BJ (cell line): ENCODE data around the gene MAPKAP1. TPM values are rescaled to one million over a fixed set of nuclear protein-coding genes. Genes with fewer than 3 reads are reported as not detected.
A peak's percentile ranks its signal among the peaks of the same experiment; 100 is the strongest.

Experiments
- CTCF ChIA-PET: fragments of 350-600 bp; formaldehyde crosslinking; extraction: SDS; loops from one replicate; lab custom pipeline; 2021; ENCODE audit warnings: antibody characterized with exemption, inconsistent platforms; lab: Yijun Ruan, JAX
- POLR2A ChIA-PET: fragments of 300-600 bp; sonication (Branson Sonifier 250); formaldehyde crosslinking; extraction: SDS; loops from one replicate; lab custom pipeline; 2021; ENCODE audit warnings: antibody characterized with exemption; lab: Charles Lee
- DNase-seq: peaks from one replicate; pipeline ENCODE4 v3.0.0-alpha.2; 2011; ENCODE audit warnings: low read depth
- H3K27me3 ChIP-seq: 2 replicates; pipeline ENCODE4 v1.6.0; 2011; ENCODE audit warnings: low read length; ENCODE audit not compliant: control insufficient read depth, insufficient read depth
- H3K36me3 ChIP-seq: 2 replicates; pipeline ENCODE4 v1.5.1; 2011; ENCODE audit warnings: low read length; ENCODE audit not compliant: control insufficient read depth, insufficient read depth
- H3K4me3 ChIP-seq: 2 replicates; pipeline ENCODE4 v1.5.1; 2011; ENCODE audit warnings: low read depth, mild to moderate bottlenecking, control low read depth, low read length
- polyA plus RNA-seq: library from polyadenylated mRNA; depleted of rRNA; stranded (reverse); fragments of >200 nt; gene quantifications from 2 replicates; pipeline ENCODE4 v1.2.3, GENCODE V29; 2011
- TF ChIP-seq, protein P1 (sequence below): IDR thresholded peaks from 2 replicates; pipeline ENCODE4 v1.5.1; 2011; ENCODE audit warnings: low read depth, mild to moderate bottlenecking, control low read depth, inconsistent platforms, low read length, moderate library complexity; ENCODE audit not compliant: insufficient read depth

The MAPKAP1 gene
- polyA plus RNA-seq, 1 experiment = 113 TPM

DNA sequence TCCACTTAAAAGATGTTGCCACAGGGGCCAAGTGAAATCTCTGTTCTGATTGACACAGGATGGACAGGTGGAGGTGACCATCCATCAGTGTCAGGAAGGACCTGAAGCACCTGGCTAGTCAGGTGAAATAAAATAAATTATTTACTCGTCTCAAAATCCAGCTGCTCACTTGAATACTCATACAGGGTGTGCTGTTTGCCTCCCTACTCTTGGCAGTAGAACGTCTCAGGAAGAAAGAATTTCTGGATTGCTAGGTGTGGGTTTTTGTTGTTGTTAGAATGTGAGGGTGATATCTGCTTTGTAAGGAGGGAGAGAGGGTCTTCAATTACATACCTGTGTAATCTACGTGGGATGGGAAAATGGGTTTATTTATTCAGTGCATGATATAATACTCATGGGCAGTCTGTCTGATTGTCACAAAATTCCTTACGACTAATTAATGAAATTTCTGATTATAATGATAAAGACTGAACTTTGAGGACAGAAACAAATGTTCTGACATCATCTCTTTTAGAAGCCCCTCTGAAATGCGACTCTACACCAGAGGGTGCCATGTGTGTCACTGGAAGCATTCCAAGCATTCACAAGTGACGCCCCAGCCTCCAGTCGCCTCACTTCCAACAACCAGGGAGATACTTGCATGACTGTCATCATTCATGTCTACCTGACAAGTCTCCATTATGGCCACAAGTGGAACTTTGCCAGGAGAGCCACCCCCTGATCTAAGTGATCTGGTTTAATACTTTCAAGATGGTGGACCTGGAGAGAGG lies 227.0 kb downstream of the MAPKAP1 start:
- CTCF ChIA-PET = no interaction called here
- TF ChIP-seq, protein P1, sequence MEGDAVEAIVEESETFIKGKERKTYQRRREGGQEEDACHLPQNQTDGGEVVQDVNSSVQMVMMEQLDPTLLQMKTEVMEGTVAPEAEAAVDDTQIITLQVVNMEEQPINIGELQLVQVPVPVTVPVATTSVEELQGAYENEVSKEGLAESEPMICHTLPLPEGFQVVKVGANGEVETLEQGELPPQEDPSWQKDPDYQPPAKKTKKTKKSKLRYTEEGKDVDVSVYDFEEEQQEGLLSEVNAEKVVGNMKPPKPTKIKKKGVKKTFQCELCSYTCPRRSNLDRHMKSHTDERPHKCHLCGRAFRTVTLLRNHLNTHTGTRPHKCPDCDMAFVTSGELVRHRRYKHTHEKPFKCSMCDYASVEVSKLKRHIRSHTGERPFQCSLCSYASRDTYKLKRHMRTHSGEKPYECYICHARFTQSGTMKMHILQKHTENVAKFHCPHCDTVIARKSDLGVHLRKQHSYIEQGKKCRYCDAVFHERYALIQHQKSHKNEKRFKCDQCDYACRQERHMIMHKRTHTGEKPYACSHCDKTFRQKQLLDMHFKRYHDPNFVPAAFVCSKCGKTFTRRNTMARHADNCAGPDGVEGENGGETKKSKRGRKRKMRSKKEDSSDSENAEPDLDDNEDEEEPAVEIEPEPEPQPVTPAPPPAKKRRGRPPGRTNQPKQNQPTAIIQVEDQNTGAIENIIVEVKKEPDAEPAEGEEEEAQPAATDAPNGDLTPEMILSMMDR = no peak
- H3K36me3 ChIP-seq = peaks cover 3% of the 10 kb centered on the region
- no peak overlapping the region for H3K4me3 ChIP-seq
- no peaks in the 10 kb centered on the region for H3K27me3 ChIP-seq
- POLR2A ChIA-PET = no interaction called here
- DNase-seq = no peak

DNA sequence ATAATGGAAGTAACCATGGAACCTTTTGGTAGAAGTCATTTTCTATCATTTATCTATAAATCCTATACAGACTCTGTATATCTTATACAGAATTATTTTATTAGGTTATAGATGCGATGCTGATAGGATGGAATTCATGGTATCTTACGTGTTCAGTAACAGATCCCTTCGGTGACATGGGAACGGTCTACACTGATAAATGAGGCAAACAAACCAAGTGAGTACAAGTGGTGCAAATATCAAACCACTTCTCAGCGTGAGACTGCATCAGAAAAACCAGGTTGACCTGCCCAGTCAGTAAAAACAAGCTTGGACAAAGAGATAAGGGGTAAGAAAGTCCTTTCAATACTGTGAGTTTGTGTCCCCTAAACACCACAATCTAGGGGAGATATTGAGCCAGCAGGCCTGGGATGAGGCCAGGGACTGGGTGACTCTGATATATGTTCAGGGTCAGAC lies 229.9 kb downstream of the MAPKAP1 start:
- Histone ChIP-seq H3K27me3 (no peaks in the 10 kb centered on the region), H3K4me3 (no peak overlapping the region), H3K36me3 (peaks cover 3% of the 10 kb centered on the region)
- ChIA-PET CTCF (interaction anchor here (0.6 kb wide), 1 partner anchor 70 kb away, joined by 3 read pairs; no protein-coding TSS in a partner anchor), POLR2A (no interaction called here)
- TF ChIP-seq, protein P1 = no peak
- DNase-seq = no peak

- Histone ChIP-seq H3K27me3 (no peaks in the 10 kb centered on the region), H3K4me3 (no peak overlapping the region), H3K36me3 (peaks cover 3% of the 10 kb centered on the region)
- CTCF ChIA-PET = no interaction called here
- DNase-seq = no peak
- POLR2A ChIA-PET = no interaction called here
- TF ChIP-seq, protein P1 = no peak
These were observed 230.4 kb downstream of the MAPKAP1 start for GRCh38 chr9:125476645-125477044.

- TF ChIP-seq, protein P1 = no peak
- ChIA-PET POLR2A (no interaction called here), CTCF (interaction anchor here (0.6 to 0.7 kb wide), 2 partner anchors 69 to 1057 kb away, joined by 3 to 4 read pairs; no protein-coding TSS in a partner anchor)
- Histone ChIP-seq H3K4me3 (no peak overlapping the region), H3K36me3 (peaks cover 3% of the 10 kb centered on the region), H3K27me3 (no peaks in the 10 kb centered on the region)
- DNase-seq = no peak
These were observed 231.6 kb downstream of the MAPKAP1 start for GRCh38 chr9:125475385-125475784.

GRCh38 chr9:125472926-125473701 lies 233.9 kb downstream of the MAPKAP1 start:
- DNase-seq = no peak
- H3K27me3 ChIP-seq = no peaks in the 10 kb centered on the region
- TF ChIP-seq, protein P1 = peak; percentile 27; the same call in 1 of the 2 replicates
- ChIA-PET POLR2A (interaction anchor here (0.6 kb wide), 1 partner anchor 89 kb away, joined by 10 read pairs; no protein-coding TSS in a partner anchor), CTCF (interaction anchor here (0.6 to 1.4 kb wide), 7 partner anchors 10 to 99 kb away, joined by 3 to 6 read pairs (median 4); no protein-coding TSS in a partner anchor)
- H3K4me3 ChIP-seq = no peak overlapping the region
- H3K36me3 ChIP-seq = peaks cover 2% of the 10 kb centered on the region
